Hematopoietic multipotent progenitor cell treated with erythropoietin and hydrocortisone succinate and interleukin-3 and kit ligand, for 6 days (in vitro differentiated cells): ENCODE data around the gene PTPRN2.
"Not testable (repeated sequence)": the region's sequence is repeated elsewhere in the genome, so short reads cannot be mapped to it uniquely, and the experiment has no call there.

Source experiments
- DNase-seq: peaks from one replicate; pipeline ENCODE4 v3.0.0-alpha.2; 2015

Gene PTPRN2

GRCh38 chr7:158432369-158433341 lies 155.0 kb downstream of the PTPRN2 start:
- no peak for DNase-seq

- DNase-seq, result no peak
Observed at GRCh38 chr7:158431941-158432347, 155.7 kb downstream of the PTPRN2 start.

GRCh38 chr7:158431055-158431940 lies 156.3 kb downstream of the PTPRN2 start:
- DNase-seq, result no peak

- no peak for DNase-seq
Observed at GRCh38 chr7:158430308-158431034, 157.2 kb downstream of the PTPRN2 start.

- DNase-seq, result no peak
Observed at GRCh38 chr7:158428837-158429753, 158.5 kb downstream of the PTPRN2 start.

GRCh38 chr7:158428131-158428836 lies 159.3 kb downstream of the PTPRN2 start:
- DNase-seq, result no peak

- not testable (repeated sequence) for DNase-seq
Observed at GRCh38 chr7:158425676-158426075, 161.9 kb downstream of the PTPRN2 start.

- no peak for DNase-seq
Observed at GRCh38 chr7:158424531-158424930, 163.1 kb downstream of the PTPRN2 start.

- DNase-seq, result no peak
Observed at GRCh38 chr7:158424011-158424410, 163.6 kb downstream of the PTPRN2 start.

- DNase-seq, result peak; percentile 50
Observed at GRCh38 chr7:158422887-158423560, 164.6 kb downstream of the PTPRN2 start.

- DNase-seq, result no peak
Observed at GRCh38 chr7:158422196-158422886, 165.3 kb downstream of the PTPRN2 start.

- DNase-seq, result no peak
Observed at GRCh38 chr7:158421361-158421760, 166.3 kb downstream of the PTPRN2 start.

- DNase-seq, result no peak
Observed at GRCh38 chr7:158420591-158421340, 166.9 kb downstream of the PTPRN2 start.

GRCh38 chr7:158419238-158419785 lies 168.3 kb downstream of the PTPRN2 start:
- no peak for DNase-seq

- DNase-seq, result not testable (repeated sequence)
Observed at GRCh38 chr7:158418395-158418794, 169.2 kb downstream of the PTPRN2 start.

- DNase-seq, result no peak
Observed at GRCh38 chr7:158416283-158416933, 171.2 kb downstream of the PTPRN2 start.

GRCh38 chr7:158415316-158415715 lies 172.3 kb downstream of the PTPRN2 start:
- DNase-seq, result no peak

GRCh38 chr7:158414486-158414961 lies 173.1 kb downstream of the PTPRN2 start:
- DNase-seq, result no peak
